Measurements from ENCODE around the gene POLR3C.
A peak's percentile ranks its signal among the peaks of the same experiment; 100 is the strongest.
"Not testable (repeated sequence)": the region's sequence is repeated elsewhere in the genome, so short reads cannot be mapped to it uniquely, and the experiment has no call there.

The POLR3C gene

GRCh38 chr1:145822779-145823331 is 1.1 kb upstream of the POLR3C start:
- not testable (repeated sequence) for DNase-seq (ENCODE audit: low spot score)

GRCh38 chr1:145824499-145824842 is 471 bp downstream of the POLR3C start:
- DNase-seq (ENCODE audit: low spot score) = no peak

GRCh38 chr1:145826030-145826429 is 2.0 kb downstream of the POLR3C start:
- DNase-seq (ENCODE audit: low spot score) = no peak

- no peak for DNase-seq (ENCODE audit: low spot score)
Observed at GRCh38 chr1:145827966-145828365, 4.0 kb downstream of the POLR3C start.

GRCh38 chr1:145828367-145829026 is 4.5 kb downstream of the POLR3C start:
- DNase-seq (ENCODE audit: low spot score) = no peak

- DNase-seq (ENCODE audit: low spot score) = not testable (repeated sequence)
Observed at GRCh38 chr1:145830810-145831209, 6.8 kb downstream of the POLR3C start.

GRCh38 chr1:145837656-145838055 is 13.7 kb downstream of the POLR3C start:
- DNase-seq (ENCODE audit: low spot score) = no peak

GRCh38 chr1:145843031-145843430 is 19.0 kb downstream of the POLR3C start:
- DNase-seq (ENCODE audit: low spot score) = no peak

GRCh38 chr1:145845144-145845513 is 21.1 kb downstream of the POLR3C start:
- DNase-seq (ENCODE audit: low spot score) = no peak

- DNase-seq (ENCODE audit: low spot score) = peak; percentile 94
Observed at GRCh38 chr1:145845514-145846161, 21.6 kb downstream of the POLR3C start, which contains the start of gene NUDT17. Gene NUDT17, plus strand, starts transcription at chr1:145845630. Its CDS starts 11 bp downstream, at chr1:145845641.

GRCh38 chr1:145846201-145846612 is 22.2 kb downstream of the POLR3C start:
- peak; percentile 68 for DNase-seq (ENCODE audit: low spot score)

- DNase-seq (ENCODE audit: low spot score) = no peak
Observed at GRCh38 chr1:145847827-145848226, 23.8 kb downstream of the POLR3C start.

- DNase-seq (ENCODE audit: low spot score) = peak; percentile 69
Observed at GRCh38 chr1:145849356-145850160, 25.6 kb downstream of the POLR3C start.

- DNase-seq (ENCODE audit: low spot score) = no peak
Observed at GRCh38 chr1:145855426-145855948, 31.5 kb downstream of the POLR3C start.

GRCh38 chr1:145857170-145857569 is 33.2 kb downstream of the POLR3C start:
- no peak for DNase-seq (ENCODE audit: low spot score)

- DNase-seq (ENCODE audit: low spot score) = peak; percentile 75
Observed at GRCh38 chr1:145858238-145858900, 34.4 kb downstream of the POLR3C start.

- DNase-seq (ENCODE audit: low spot score) = peak; percentile 98
Observed at GRCh38 chr1:145858901-145859490, 35.0 kb downstream of the POLR3C start, which contains the start of gene PIAS3. Gene PIAS3, minus strand, starts transcription at chr1:145859081. Its CDS starts 91 bp downstream, at chr1:145858990.

GRCh38 chr1:145859491-145860023 is 35.6 kb downstream of the POLR3C start:
- peak; percentile 98 for DNase-seq (ENCODE audit: low spot score)

- DNase-seq (ENCODE audit: low spot score) = no peak
Observed at GRCh38 chr1:145863282-145864018, 39.5 kb downstream of the POLR3C start.

- DNase-seq (ENCODE audit: low spot score) = no peak
Observed at GRCh38 chr1:145868232-145868631, 44.2 kb downstream of the POLR3C start.

Measured in AG20443 (cell line).